Measurements from ENCODE around the gene CLCNKB. TPM values are rescaled to one million over a fixed set of nuclear protein-coding genes. Genes with fewer than 3 reads are reported as not detected.
"Not testable (repeated sequence)": the region's sequence is repeated elsewhere in the genome, so short reads cannot be mapped to it uniquely, and the experiment has no call there.

CLCNKB gene
- total and polyA plus RNA-seq, 4 experiments from 2014 or later: not detected

- Histone ChIP-seq H3K4me1 (ENCODE audit: insufficient read depth, low read length) (no peaks in the 10 kb centered on the region), H3K27ac (ENCODE audit: low read depth, low read length) (no peak overlapping the region), H3K9me3 (ENCODE audit: control insufficient read depth in 1 of 2, low read length in 2 of 2) (no peaks in the 10 kb centered on the region), H3K27me3 (ENCODE audit: insufficient read depth, low read length) (no peaks in the 10 kb centered on the region), H3K4me3 (ENCODE audit: low read length in 2 of 2) (no peak overlapping the region), H3K36me3 (ENCODE audit: insufficient read depth, low read length) (no peaks in the 10 kb centered on the region)
- DNase-seq: peak in 1 of 5 donors; percentile 24
- Mint-ChIP-seq H3K36me3 (no peaks in the 10 kb centered on the region), H3K4me1 (no peaks in the 10 kb centered on the region), H3K4me3 (no peak overlapping the region), H3K27me3 (peaks cover 3 to 5% of the 10 kb centered on the region in 2 donors), H3K27ac (no peak overlapping the region), H3K9me3 (peaks cover 0 to 1% (median 0%) of the 10 kb centered on the region in 8 donors)
- ChIA-PET POLR2A (ENCODE audit: partially characterized antibody) (no interaction called here), CTCF (ENCODE audit: partially characterized antibody) (interaction anchor here (1.1 kb wide), 1 partner anchor 31 kb away, joined by 3 read pairs; no protein-coding TSS in a partner anchor)
- intact Hi-C loops (cut with micrococcal nuclease): no loop called here
These were observed 5.0 kb upstream of the CLCNKB start for GRCh38 chr1:16038620-16038912.

DNA sequence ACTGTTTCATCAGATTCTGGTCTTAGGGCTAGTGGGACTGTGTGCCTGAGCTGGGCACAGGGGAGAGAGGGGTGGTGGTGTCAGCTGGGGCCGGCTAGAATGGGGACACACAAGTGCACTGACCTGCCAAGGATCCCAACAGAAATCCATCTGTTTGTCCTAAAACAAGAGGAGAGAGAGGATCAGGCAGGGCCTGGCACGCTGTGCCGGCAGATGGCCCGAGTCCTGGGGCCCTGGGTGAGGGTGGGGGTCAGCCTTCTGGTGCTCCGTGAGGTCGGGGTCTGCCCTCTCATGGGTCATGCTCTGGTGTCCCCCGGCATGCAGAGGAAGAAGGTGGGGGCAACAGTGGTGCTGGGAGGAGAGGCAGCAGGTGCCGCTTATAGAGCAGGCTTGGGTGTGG, 3.7 kb upstream of the CLCNKB start:
- H3K4me3 ChIP-seq (ENCODE audit: low read length in 2 of 2); H3K4me1 Mint-ChIP-seq; H3K4me1 ChIP-seq (ENCODE audit: insufficient read depth, low read length); H3K4me3 Mint-ChIP-seq; POLR2A ChIA-PET (ENCODE audit: partially characterized antibody); H3K9me3 ChIP-seq (ENCODE audit: control insufficient read depth in 1 of 2, low read length in 2 of 2); H3K27me3 ChIP-seq (ENCODE audit: insufficient read depth, low read length); H3K36me3 Mint-ChIP-seq; CTCF ChIA-PET (ENCODE audit: partially characterized antibody); H3K27ac Mint-ChIP-seq; H3K9me3 Mint-ChIP-seq; intact Hi-C loops (cut with micrococcal nuclease); H3K27me3 Mint-ChIP-seq; H3K27ac ChIP-seq (ENCODE audit: low read depth, low read length); H3K36me3 ChIP-seq (ENCODE audit: insufficient read depth, low read length): not testable (repeated sequence)
- DNase-seq: peak in 1 of 5 donors; percentile 3

GRCh38 chr1:16041200-16041599, 2.4 kb upstream of the CLCNKB start:
- no peak overlapping the region for H3K4me3 ChIP-seq (ENCODE audit: low read length in 2 of 2)
- no peak overlapping the region for H3K27ac Mint-ChIP-seq
- H3K4me1 Mint-ChIP-seq: no peaks in the 10 kb centered on the region
- intact Hi-C loops (cut with micrococcal nuclease): no loop called here
- H3K9me3 Mint-ChIP-seq: peaks cover 0 to 1% (median 0%) of the 10 kb centered on the region in 8 donors
- no peaks in the 10 kb centered on the region for H3K36me3 ChIP-seq (ENCODE audit: insufficient read depth, low read length)
- H3K4me3 Mint-ChIP-seq: no peak overlapping the region
- no peaks in the 10 kb centered on the region for H3K4me1 ChIP-seq (ENCODE audit: insufficient read depth, low read length)
- H3K27ac ChIP-seq (ENCODE audit: low read depth, low read length): no peak overlapping the region
- no peaks in the 10 kb centered on the region for H3K9me3 ChIP-seq (ENCODE audit: control insufficient read depth in 1 of 2, low read length in 2 of 2)
- no peaks in the 10 kb centered on the region for H3K27me3 ChIP-seq (ENCODE audit: insufficient read depth, low read length)
- ChIA-PET POLR2A (ENCODE audit: partially characterized antibody) (no interaction called here), CTCF (ENCODE audit: partially characterized antibody) (interaction anchor here (1.5 kb wide), 2 partner anchors 31 to 249 kb away, joined by 3 read pairs; no protein-coding TSS in a partner anchor)
- peaks cover 3 to 8% of the 10 kb centered on the region in 2 donors for H3K27me3 Mint-ChIP-seq
- no peak for DNase-seq
- no peaks in the 10 kb centered on the region for H3K36me3 Mint-ChIP-seq

GRCh38 chr1:16042096-16042495, 1.5 kb upstream of the CLCNKB start:
- peaks cover 0 to 1% (median 0%) of the 10 kb centered on the region in 8 donors for H3K9me3 Mint-ChIP-seq
- CTCF ChIA-PET (ENCODE audit: partially characterized antibody): interaction anchor here (1.5 kb wide), 2 partner anchors 32 to 250 kb away, joined by 3 read pairs; no protein-coding TSS in a partner anchor
- Histone ChIP-seq H3K27me3 (ENCODE audit: insufficient read depth, low read length) (no peaks in the 10 kb centered on the region), H3K9me3 (ENCODE audit: control insufficient read depth in 1 of 2, low read length in 2 of 2) (no peaks in the 10 kb centered on the region), H3K27ac (ENCODE audit: low read depth, low read length) (no peak overlapping the region), H3K4me1 (ENCODE audit: insufficient read depth, low read length) (no peaks in the 10 kb centered on the region), H3K36me3 (ENCODE audit: insufficient read depth, low read length) (no peaks in the 10 kb centered on the region), H3K4me3 (ENCODE audit: low read length in 2 of 2) (no peak overlapping the region)
- H3K27me3 Mint-ChIP-seq: peaks cover 2 to 8% of the 10 kb centered on the region in 2 donors
- POLR2A ChIA-PET (ENCODE audit: partially characterized antibody): no interaction called here
- no peaks in the 10 kb centered on the region for H3K36me3 Mint-ChIP-seq
- no peak overlapping the region for H3K4me3 Mint-ChIP-seq
- no peaks in the 10 kb centered on the region for H3K4me1 Mint-ChIP-seq
- DNase-seq: peak in 1 of 5 donors; percentile 7
- H3K27ac Mint-ChIP-seq: no peak overlapping the region
- intact Hi-C loops (cut with micrococcal nuclease): no loop called here

DNA sequence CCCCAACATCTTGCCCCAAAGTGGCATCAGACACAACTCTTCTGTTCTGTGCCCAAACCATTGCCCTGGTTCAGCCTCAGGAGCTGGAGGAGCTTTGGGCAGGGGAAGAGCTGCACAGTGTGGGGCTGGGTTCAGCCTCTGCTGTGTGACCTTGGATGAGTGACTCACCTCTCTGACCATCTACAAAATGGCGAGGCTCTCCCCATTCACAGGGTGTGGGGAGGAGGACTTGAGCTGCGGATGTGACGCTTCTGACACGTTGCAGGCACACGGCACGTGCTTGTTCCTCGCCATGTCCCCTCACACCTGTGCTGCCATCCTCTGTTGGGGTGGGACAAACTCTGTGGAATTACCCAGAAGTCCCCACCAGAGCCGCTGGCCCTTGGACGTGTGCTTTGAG, 928 bp upstream of the CLCNKB start:
- intact Hi-C loops (cut with micrococcal nuclease); H3K36me3 Mint-ChIP-seq; H3K4me1 Mint-ChIP-seq; H3K9me3 Mint-ChIP-seq; H3K4me3 ChIP-seq (ENCODE audit: low read length in 2 of 2); H3K4me3 Mint-ChIP-seq; DNase-seq; H3K27ac ChIP-seq (ENCODE audit: low read depth, low read length); H3K27ac Mint-ChIP-seq; H3K36me3 ChIP-seq (ENCODE audit: insufficient read depth, low read length); POLR2A ChIA-PET (ENCODE audit: partially characterized antibody); H3K27me3 ChIP-seq (ENCODE audit: insufficient read depth, low read length); H3K4me1 ChIP-seq (ENCODE audit: insufficient read depth, low read length); H3K9me3 ChIP-seq (ENCODE audit: control insufficient read depth in 1 of 2, low read length in 2 of 2): not testable (repeated sequence)
- H3K27me3 Mint-ChIP-seq: peaks cover 4 to 12% of the 10 kb centered on the region in 2 donors
- CTCF ChIA-PET (ENCODE audit: partially characterized antibody): interaction anchor here (1.5 to 1.6 kb wide), 2 partner anchors 12 to 251 kb away, joined by 3 read pairs; no protein-coding TSS in a partner anchor

DNA sequence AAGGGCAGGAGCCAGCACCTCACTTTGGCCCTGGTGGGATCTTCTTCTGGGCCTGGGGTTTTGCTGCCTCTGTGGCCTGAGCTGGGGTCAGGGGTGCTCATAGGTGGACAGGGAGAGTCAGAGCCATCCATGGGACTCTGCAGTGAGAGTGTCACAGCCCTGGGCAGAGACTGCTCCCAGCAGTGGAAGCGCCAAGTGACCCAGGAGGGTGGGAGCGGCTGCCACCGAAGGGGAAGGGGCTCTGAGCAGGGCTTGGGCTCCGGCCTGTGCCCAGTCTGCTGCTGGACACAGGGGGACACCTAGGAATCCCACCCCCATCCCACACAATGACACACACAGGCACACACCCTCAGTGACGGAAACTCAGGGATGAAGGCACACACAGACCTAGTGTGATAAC, 368 bp downstream of the CLCNKB start:
- Mint-ChIP-seq H3K4me3 (no peak overlapping the region), H3K9me3 (no peaks in the 10 kb centered on the region), H3K27ac (no peak overlapping the region), H3K27me3 (peaks cover 4 to 14% of the 10 kb centered on the region in 2 donors), H3K36me3 (no peaks in the 10 kb centered on the region), H3K4me1 (peaks cover 0 to 5% (median 1%) of the 10 kb centered on the region in 4 donors)
- H3K27me3 ChIP-seq (ENCODE audit: insufficient read depth, low read length): no peaks in the 10 kb centered on the region
- no peak overlapping the region for H3K4me3 ChIP-seq (ENCODE audit: low read length in 2 of 2)
- no peaks in the 10 kb centered on the region for H3K9me3 ChIP-seq (ENCODE audit: control insufficient read depth in 1 of 2, low read length in 2 of 2)
- ChIA-PET CTCF (ENCODE audit: partially characterized antibody) (interaction anchor here (1.6 kb wide), 1 partner anchor 11 kb away, joined by 3 read pairs; no protein-coding TSS in a partner anchor), POLR2A (ENCODE audit: partially characterized antibody) (no interaction called here)
- peaks cover 5% of the 10 kb centered on the region for H3K4me1 ChIP-seq (ENCODE audit: insufficient read depth, low read length)
- peak in 1 of 5 donors; percentile 28 for DNase-seq
- no peak overlapping the region for H3K27ac ChIP-seq (ENCODE audit: low read depth, low read length)
- intact Hi-C loops (cut with micrococcal nuclease): no loop called here
- no peaks in the 10 kb centered on the region for H3K36me3 ChIP-seq (ENCODE audit: insufficient read depth, low read length)

- H3K4me1 ChIP-seq (ENCODE audit: insufficient read depth, low read length): peaks cover 5% of the 10 kb centered on the region
- intact Hi-C loops (cut with micrococcal nuclease): no loop called here
- ChIA-PET POLR2A (ENCODE audit: partially characterized antibody) (no interaction called here), CTCF (ENCODE audit: partially characterized antibody) (interaction anchor here (1.1 kb wide), 1 partner anchor 37 kb away, joined by 3 read pairs; no protein-coding TSS in a partner anchor)
- no peaks in the 10 kb centered on the region for H3K27me3 ChIP-seq (ENCODE audit: insufficient read depth, low read length)
- no peak overlapping the region for H3K4me3 ChIP-seq (ENCODE audit: low read length in 2 of 2)
- no peaks in the 10 kb centered on the region for H3K36me3 ChIP-seq (ENCODE audit: insufficient read depth, low read length)
- Mint-ChIP-seq H3K4me3 (no peak overlapping the region), H3K4me1 (peaks cover 0 to 5% (median 1%) of the 10 kb centered on the region in 4 donors), H3K27ac (no peak overlapping the region), H3K9me3 (no peaks in the 10 kb centered on the region), H3K27me3 (peaks cover 11 to 24% of the 10 kb centered on the region in 2 donors), H3K36me3 (no peaks in the 10 kb centered on the region)
- H3K9me3 ChIP-seq (ENCODE audit: control insufficient read depth in 1 of 2, low read length in 2 of 2): no peaks in the 10 kb centered on the region
- H3K27ac ChIP-seq (ENCODE audit: low read depth, low read length): no peak overlapping the region
- DNase-seq: no peak
These were observed 3.3 kb downstream of the CLCNKB start for GRCh38 chr1:16046842-16047241.

Data from CD4-positive, alpha-beta memory T cell (primary cell).